CD8-positive, alpha-beta memory T cell (primary cell): ENCODE measurements around the gene ELOVL5. TPM values are rescaled to one million over a fixed set of nuclear protein-coding genes. Genes with fewer than 3 reads are reported as not detected.

Source experiments
- CTCF ChIA-PET: fragments of 350-600 bp; sonication (Branson Sonifier 250); formaldehyde crosslinking; loops from one replicate; lab custom pipeline; 2021; ENCODE audit warnings: antibody characterized with exemption; lab: Charles Lee
- POLR2A ChIA-PET: fragments of 350-600 bp; sonication (Branson Sonifier 250); formaldehyde crosslinking; loops from one replicate; lab custom pipeline; 2021; ENCODE audit warnings: antibody characterized with exemption; lab: Charles Lee
- DNase-seq, 5 donors: peaks; one replicate each; pipeline versions ENCODE4 v3.0.0 to v3.0.0-alpha.2; 2020 to 2022; ENCODE audit warnings: mixed read lengths in 1 of 5
- H3K27ac ChIP-seq: one replicate; pipeline ENCODE4 v1.7.0; 2013; ENCODE audit warnings: low read depth, mild to moderate bottlenecking, low read length, moderate library complexity
- H3K27me3 ChIP-seq: 2 replicates; pipeline ENCODE4 v1.7.0; 2013; ENCODE audit warnings: low read length, mild to moderate bottlenecking; ENCODE audit not compliant: insufficient read depth, poor library complexity, severe bottlenecking
- H3K36me3 ChIP-seq: 2 replicates; pipeline ENCODE4 v1.7.0; 2013; ENCODE audit warnings: mild to moderate bottlenecking, low read length, moderate library complexity; ENCODE audit not compliant: insufficient read depth
- H3K4me1 ChIP-seq: 2 replicates; pipeline ENCODE4 v1.7.0; 2013; ENCODE audit warnings: mild to moderate bottlenecking, low read length, moderate library complexity; ENCODE audit not compliant: insufficient read depth
- H3K4me3 ChIP-seq: 2 replicates; pipeline ENCODE4 v1.7.0; 2013; ENCODE audit warnings: mild to moderate bottlenecking, low read length
- H3K9me3 ChIP-seq: 2 replicates; pipeline ENCODE4 v1.7.0; 2013; ENCODE audit warnings: mild to moderate bottlenecking, low read length
- H3K27ac Mint-ChIP-seq, 8 donors: one replicate each; pipeline ENCODE4 v1.8.0; 2020 to 2021; ENCODE audit warnings: mixed read lengths in 8 of 8, mild to moderate bottlenecking in 6 of 8, inconsistent platforms in 3 of 8, moderate library complexity in 3 of 8
- H3K27me3 Mint-ChIP-seq, 2 donors: one replicate each; pipeline ENCODE4 v1.8.0; 2020 to 2021; ENCODE audit warnings: mixed read lengths in 2 of 2, mild to moderate bottlenecking in 1 of 2, moderate library complexity in 1 of 2
- H3K36me3 Mint-ChIP-seq, 3 donors: one replicate each; pipeline ENCODE4 v1.8.0; 2020 to 2021; ENCODE audit warnings: mixed read lengths in 3 of 3, inconsistent platforms in 1 of 3, mild to moderate bottlenecking in 1 of 3
- H3K4me1 Mint-ChIP-seq, 3 donors: one replicate each; pipeline ENCODE4 v1.8.0; 2020 to 2021; ENCODE audit warnings: mixed read lengths in 3 of 3, inconsistent platforms in 1 of 3, mild to moderate bottlenecking in 1 of 3
- H3K4me3 Mint-ChIP-seq, 7 donors: one replicate each; pipeline ENCODE4 v1.8.0; 2020 to 2021; ENCODE audit warnings: mixed read lengths in 7 of 7, mild to moderate bottlenecking in 6 of 7, moderate library complexity in 4 of 7, inconsistent platforms in 2 of 7
- H3K9me3 Mint-ChIP-seq, 5 donors: one replicate each; pipeline ENCODE4 v1.8.0; 2020 to 2022; ENCODE audit warnings: mixed read lengths in 5 of 5, mild to moderate bottlenecking in 3 of 5, moderate library complexity in 2 of 5, inconsistent platforms in 1 of 5
- polyA plus RNA-seq: library from polyadenylated mRNA; unstranded; fragments of 300-500 nt; fragmentation: Illumina TruSeq; gene quantifications from one replicate; pipeline ENCODE4 v1.2.3, GENCODE V29; 2021
- total RNA-seq, 2 experiments: library from RNA; stranded (reverse); gene quantifications; one replicate each; pipeline ENCODE4 v1.2.3, GENCODE V29; 2021

Gene ELOVL5
- total and polyA plus RNA-seq, 3 experiments from 2014 or later = 96.9 to 124 (median 117) TPM

DNA sequence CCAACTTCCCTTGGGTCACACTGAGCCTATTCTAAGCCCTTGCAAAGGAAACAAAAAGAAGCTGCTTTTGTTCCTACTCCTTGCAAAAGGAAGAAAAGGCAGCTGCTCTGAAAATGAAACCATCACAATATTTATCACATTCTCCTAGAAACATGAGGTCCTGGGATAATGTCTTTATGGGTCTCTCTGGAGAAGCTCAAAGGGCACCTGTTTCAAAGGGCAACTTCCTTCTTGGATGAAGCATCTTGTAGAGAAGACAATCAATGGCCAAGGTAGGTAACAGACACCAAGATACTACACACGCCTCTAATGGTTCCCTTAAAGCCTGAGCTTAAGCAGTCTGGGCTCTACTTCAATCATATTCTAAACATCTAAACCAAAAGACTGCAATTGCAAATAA, 10.4 kb downstream of the ELOVL5 start:
- Mint-ChIP-seq H3K27me3 (no peaks in the 10 kb centered on the region), H3K4me3 (peak overlapping the region in 5 of 7 donors; percentile 25 to 89 (median 31)), H3K4me1 (peaks cover 90 to 98% (median 96%) of the 10 kb centered on the region in 3 donors), H3K9me3 (no peaks in the 10 kb centered on the region), H3K36me3 (peaks cover 0 to 22% (median 8%) of the 10 kb centered on the region in 3 donors), H3K27ac (peak overlapping the region; percentile 96 to 100 (median 99))
- Histone ChIP-seq H3K27me3 (no peaks in the 10 kb centered on the region), H3K4me1 (peaks cover 89% of the 10 kb centered on the region), H3K36me3 (peaks cover 3% of the 10 kb centered on the region), H3K4me3 (no peak overlapping the region), H3K27ac (no peak overlapping the region), H3K9me3 (no peaks in the 10 kb centered on the region)
- CTCF ChIA-PET = interaction anchor here (0.7 to 4.9 kb wide), 6 partner anchors 9 to 72 kb away, joined by 3 to 36 read pairs (median 3); partner anchors contain the start of gene ELOVL5
- no peak for DNase-seq
- POLR2A ChIA-PET = interaction anchor here (3.4 to 6.2 kb wide), 2 partner anchors 10 to 22 kb away, joined by 15 to 51 read pairs; partner anchors contain the start of gene ELOVL5

DNA sequence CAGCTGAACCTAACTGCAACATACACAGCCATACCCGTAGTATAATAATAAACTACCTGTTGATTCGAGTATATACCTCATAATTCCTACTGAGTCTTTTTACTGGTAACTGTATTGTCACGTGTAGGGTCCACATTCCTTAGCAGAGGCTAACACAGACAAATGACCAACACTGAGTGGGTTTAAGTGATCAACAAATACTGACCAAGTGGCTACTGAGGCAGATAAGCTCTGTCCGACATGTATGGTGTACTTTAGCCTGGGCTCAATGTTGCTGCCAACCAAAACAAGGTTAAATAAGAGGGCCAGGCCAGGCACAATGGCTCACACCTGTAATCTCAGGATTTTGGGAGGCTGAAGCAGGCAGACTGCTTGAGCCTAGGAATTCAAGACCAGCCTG, 12.7 kb downstream of the ELOVL5 start:
- CTCF ChIA-PET = interaction anchor here (1.2 to 4.9 kb wide), 3 partner anchors 12 to 33 kb away, joined by 3 to 36 read pairs (median 4); partner anchors contain the start of gene ELOVL5
- Mint-ChIP-seq H3K27ac (peak overlapping the region; percentile 96 to 100 (median 99)), H3K4me1 (peaks cover 90 to 98% (median 96%) of the 10 kb centered on the region in 3 donors), H3K9me3 (peaks cover 0 to 2% (median 0%) of the 10 kb centered on the region in 5 donors), H3K36me3 (peaks cover 0 to 25% (median 7%) of the 10 kb centered on the region in 3 donors), H3K4me3 (peak overlapping the region; percentile 83 to 95 (median 89)), H3K27me3 (no peaks in the 10 kb centered on the region)
- Histone ChIP-seq H3K27me3 (no peaks in the 10 kb centered on the region), H3K4me3 (peak overlapping the region; percentile 59), H3K27ac (peak overlapping the region; percentile 84), H3K36me3 (no peaks in the 10 kb centered on the region), H3K4me1 (peaks cover 88% of the 10 kb centered on the region), H3K9me3 (no peaks in the 10 kb centered on the region)
- POLR2A ChIA-PET = interaction anchor here (2.0 to 6.2 kb wide), 3 partner anchors 9 to 24 kb away, joined by 6 to 51 read pairs (median 15); partner anchors contain the start of gene ELOVL5
- DNase-seq = no peak

DNA sequence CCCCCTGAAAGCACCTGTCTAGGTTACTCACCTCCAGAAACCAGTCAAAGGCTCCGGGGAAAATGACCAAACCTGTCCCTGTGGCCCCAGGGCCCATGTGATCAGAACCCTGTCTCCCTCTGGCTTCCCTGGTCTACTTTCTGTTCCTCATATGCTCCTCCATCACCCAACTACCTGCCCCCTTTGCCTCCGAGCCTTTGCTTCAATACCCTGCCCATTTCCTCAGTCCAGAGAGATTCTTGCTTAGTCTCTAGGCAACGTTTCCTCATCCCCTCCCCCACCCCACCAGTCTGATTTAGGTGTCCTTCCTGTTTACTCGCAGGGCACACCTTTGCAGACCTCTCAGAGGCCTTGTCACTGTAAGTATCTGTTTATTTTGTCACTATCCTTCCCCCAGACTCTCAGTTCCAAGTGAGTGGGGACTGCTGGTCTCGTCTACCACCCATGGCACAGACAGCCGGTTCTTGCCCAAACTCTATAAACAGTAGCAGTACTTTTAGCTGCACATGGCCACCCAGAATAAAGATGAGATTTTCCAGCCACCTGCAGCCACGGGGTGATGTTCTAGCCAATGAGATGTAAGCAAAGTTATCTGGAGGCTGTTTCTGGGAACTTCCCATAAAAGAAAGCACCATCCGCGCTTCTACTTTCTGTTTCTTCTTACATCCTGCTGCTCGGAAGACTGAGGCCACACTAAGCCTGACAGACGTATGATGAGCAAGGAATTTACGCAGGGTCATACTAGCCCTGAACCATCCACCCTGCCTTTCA, 13.3 kb downstream of the ELOVL5 start:
- Mint-ChIP-seq H3K36me3 (peaks cover 0 to 24% (median 7%) of the 10 kb centered on the region in 3 donors), H3K9me3 (peaks cover 0 to 2% (median 0%) of the 10 kb centered on the region in 5 donors), H3K27me3 (no peaks in the 10 kb centered on the region), H3K4me3 (peak overlapping the region; percentile 83 to 95 (median 89)), H3K4me1 (peaks cover 90 to 98% (median 96%) of the 10 kb centered on the region in 3 donors), H3K27ac (peak overlapping the region; percentile 96 to 100 (median 99))
- Histone ChIP-seq H3K9me3 (no peaks in the 10 kb centered on the region), H3K4me3 (peak overlapping the region; percentile 59), H3K36me3 (no peaks in the 10 kb centered on the region), H3K27ac (peak overlapping the region; percentile 84), H3K27me3 (no peaks in the 10 kb centered on the region), H3K4me1 (peaks cover 87% of the 10 kb centered on the region)
- DNase-seq = peak; percentile 53 to 87 (median 74)
- POLR2A ChIA-PET = interaction anchor here (2.0 to 6.2 kb wide), 3 partner anchors 9 to 25 kb away, joined by 6 to 51 read pairs (median 15); partner anchors contain the start of gene ELOVL5
- CTCF ChIA-PET = interaction anchor here (1.0 to 4.9 kb wide), 3 partner anchors 12 to 59 kb away, joined by 3 to 36 read pairs (median 4); partner anchors contain the start of gene ELOVL5

DNA sequence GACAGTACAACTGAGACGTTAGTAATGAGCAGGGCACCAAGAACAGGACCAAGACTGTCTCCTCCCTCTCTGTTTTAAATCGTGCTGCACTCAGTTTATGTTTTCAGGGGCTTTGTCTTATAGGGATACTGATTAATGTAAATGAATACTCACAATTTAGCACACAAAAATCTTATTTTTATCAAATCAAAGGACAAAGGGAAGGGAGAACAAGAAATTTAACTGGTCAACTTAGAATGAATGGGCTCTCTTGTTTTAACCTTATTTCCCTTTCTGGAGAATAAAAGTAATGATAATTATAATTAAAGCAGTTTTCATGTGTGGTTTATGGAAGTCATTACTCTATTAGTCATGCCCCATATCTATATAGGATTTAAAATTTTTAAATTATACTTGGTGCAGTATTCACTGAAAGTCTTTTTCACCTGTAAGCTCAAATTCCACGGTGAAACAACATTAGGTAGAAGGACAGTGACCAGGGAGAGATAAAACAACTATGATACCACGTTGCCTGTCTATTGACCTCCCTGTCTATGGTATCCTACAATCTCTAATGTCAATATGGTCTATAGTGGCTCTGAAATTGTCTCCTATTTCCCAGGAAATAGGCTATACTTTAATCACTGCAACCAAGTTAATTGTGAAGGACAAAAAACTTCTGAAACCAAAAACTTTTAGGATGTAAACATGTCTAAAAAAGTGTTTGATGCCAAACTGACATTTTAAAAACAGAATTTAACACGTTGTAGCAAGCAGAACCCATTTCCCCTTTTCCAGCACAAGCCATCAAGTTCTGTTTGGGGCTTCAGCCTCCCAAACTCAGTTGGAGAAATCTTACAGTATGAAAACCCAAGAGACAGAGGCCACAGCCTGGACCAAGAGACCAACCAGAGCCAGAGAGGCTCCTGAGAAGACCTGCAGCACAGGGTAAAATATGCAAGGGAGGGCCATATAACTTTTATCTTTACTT, 15.0 kb downstream of the ELOVL5 start:
- H3K36me3 ChIP-seq = no peaks in the 10 kb centered on the region
- Mint-ChIP-seq H3K4me3 (peak overlapping the region; percentile 52 to 87 (median 79)), H3K27me3 (no peaks in the 10 kb centered on the region), H3K4me1 (peaks cover 86 to 93% (median 86%) of the 10 kb centered on the region in 3 donors), H3K36me3 (peaks cover 0 to 25% (median 7%) of the 10 kb centered on the region in 3 donors), H3K27ac (peak overlapping the region; percentile 88 to 100 (median 99)), H3K9me3 (peaks cover 0 to 2% (median 0%) of the 10 kb centered on the region in 5 donors)
- H3K27ac ChIP-seq = peak overlapping the region; percentile 2
- ChIA-PET CTCF (no interaction called here), POLR2A (no interaction called here)
- DNase-seq = no peak
- peaks cover 77% of the 10 kb centered on the region for H3K4me1 ChIP-seq
- H3K27me3 ChIP-seq = no peaks in the 10 kb centered on the region
- H3K9me3 ChIP-seq = no peaks in the 10 kb centered on the region
- peak overlapping the region; percentile 7 for H3K4me3 ChIP-seq

DNA sequence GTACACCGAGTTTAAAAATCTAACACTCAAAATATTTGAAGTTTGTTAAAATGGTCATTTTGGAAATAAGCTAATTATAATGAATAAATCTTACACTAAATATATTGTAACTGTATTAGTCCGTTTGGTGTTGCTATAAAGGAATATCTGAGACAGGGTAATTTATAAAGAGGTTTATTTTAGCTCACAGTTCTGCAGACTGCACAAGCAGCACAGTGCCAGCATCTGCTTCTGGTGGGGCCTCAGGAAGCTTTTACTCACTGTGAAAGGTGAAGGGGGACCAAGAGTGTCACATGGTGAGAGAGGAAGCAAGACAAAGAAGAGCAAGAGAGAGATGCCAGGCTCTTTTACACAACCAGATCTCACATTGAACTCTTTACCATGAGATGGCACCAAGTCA, 17.1 kb downstream of the ELOVL5 start:
- H3K4me1 ChIP-seq = peaks cover 77% of the 10 kb centered on the region
- H3K9me3 ChIP-seq = no peaks in the 10 kb centered on the region
- H3K4me3 Mint-ChIP-seq = peak overlapping the region in 6 of 7 donors; percentile 6 to 68 (median 60)
- CTCF ChIA-PET = interaction anchor here (2.2 kb wide), 1 partner anchor 9 kb away, joined by 10 read pairs; no protein-coding TSS in a partner anchor
- H3K27ac ChIP-seq = no peak overlapping the region
- no peaks in the 10 kb centered on the region for H3K36me3 ChIP-seq
- POLR2A ChIA-PET = no interaction called here
- no peaks in the 10 kb centered on the region for H3K27me3 ChIP-seq
- peaks cover 0 to 2% (median 0%) of the 10 kb centered on the region in 5 donors for H3K9me3 Mint-ChIP-seq
- peak overlapping the region; percentile 88 to 100 (median 99) for H3K27ac Mint-ChIP-seq
- peaks cover 0 to 28% (median 11%) of the 10 kb centered on the region in 3 donors for H3K36me3 Mint-ChIP-seq
- no peaks in the 10 kb centered on the region for H3K27me3 Mint-ChIP-seq
- peaks cover 86 to 93% (median 86%) of the 10 kb centered on the region in 3 donors for H3K4me1 Mint-ChIP-seq
- H3K4me3 ChIP-seq = no peak overlapping the region
- DNase-seq = no peak

DNA sequence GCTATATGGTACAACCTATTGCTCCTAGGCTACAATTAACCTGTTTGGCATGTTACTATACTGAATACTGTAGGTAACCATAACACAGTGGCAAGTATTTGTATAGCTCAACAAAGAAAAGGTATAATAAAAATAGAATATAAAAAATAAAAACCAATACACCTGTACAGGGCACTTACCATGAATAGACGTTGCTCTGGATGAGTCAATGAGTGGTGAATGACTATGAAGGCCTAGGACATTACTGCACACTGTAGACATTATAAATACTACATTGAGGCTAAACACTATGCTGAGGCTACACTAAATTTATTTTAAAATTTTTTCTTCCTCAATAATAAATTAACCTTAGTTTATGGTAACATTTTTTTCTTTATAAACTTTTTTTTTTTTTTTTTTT, 18.6 kb downstream of the ELOVL5 start:
- peaks cover 0 to 26% (median 15%) of the 10 kb centered on the region in 3 donors for H3K36me3 Mint-ChIP-seq
- POLR2A ChIA-PET = interaction anchor here (1.3 kb wide), 1 partner anchor 18 kb away, joined by 5 read pairs; no protein-coding TSS in a partner anchor

DNA sequence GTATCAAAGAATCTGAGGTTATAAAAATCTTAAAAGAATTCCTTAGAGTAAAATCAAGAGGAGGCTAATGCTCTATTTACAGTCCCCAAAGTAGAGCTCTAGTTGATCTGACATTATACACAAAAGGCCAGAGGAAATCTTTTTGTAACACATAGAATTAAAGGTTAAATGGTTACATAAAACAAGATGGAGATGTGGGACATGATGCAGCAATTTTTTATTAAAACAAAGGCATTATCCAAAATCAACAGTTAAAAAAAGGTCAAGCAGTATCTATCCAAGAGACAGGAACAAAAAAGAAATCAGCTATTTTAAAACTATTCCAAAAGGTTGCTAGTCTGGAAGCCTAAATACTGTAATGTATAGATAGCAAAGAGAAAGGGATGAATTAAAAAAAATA, 20.4 kb downstream of the ELOVL5 start:
- ChIA-PET CTCF (interaction anchor here (0.8 to 1.3 kb wide), 3 partner anchors 13 to 17 kb away, joined by 3 read pairs; no protein-coding TSS in a partner anchor), POLR2A (interaction anchor here (0.8 to 1.0 kb wide), 2 partner anchors 16 to 19 kb away, joined by 3 read pairs; no protein-coding TSS in a partner anchor)
- Histone ChIP-seq H3K4me3 (no peak overlapping the region), H3K9me3 (no peaks in the 10 kb centered on the region), H3K27me3 (no peaks in the 10 kb centered on the region), H3K36me3 (no peaks in the 10 kb centered on the region), H3K27ac (no peak overlapping the region), H3K4me1 (peaks cover 58% of the 10 kb centered on the region)
- Mint-ChIP-seq H3K36me3 (peaks cover 0 to 31% (median 13%) of the 10 kb centered on the region in 3 donors), H3K4me3 (no peak overlapping the region), H3K27me3 (peaks cover 0 to 1% of the 10 kb centered on the region in 2 donors), H3K4me1 (peaks cover 75 to 85% (median 81%) of the 10 kb centered on the region in 3 donors), H3K27ac (peak overlapping the region in 5 of 8 donors; percentile 10 to 77 (median 52)), H3K9me3 (peaks cover 0 to 2% (median 0%) of the 10 kb centered on the region in 5 donors)
- no peak for DNase-seq

More for the DNA sequence above, 18.6 kb downstream of the ELOVL5 start:
- peaks cover 86 to 93% (median 86%) of the 10 kb centered on the region in 3 donors for H3K4me1 Mint-ChIP-seq
- H3K9me3 ChIP-seq = no peaks in the 10 kb centered on the region
- H3K4me3 ChIP-seq = no peak overlapping the region
- CTCF ChIA-PET = interaction anchor here (0.7 to 2.2 kb wide), 5 partner anchors 8 to 36 kb away, joined by 3 to 10 read pairs (median 3); no protein-coding TSS in a partner anchor
- H3K27me3 Mint-ChIP-seq = no peaks in the 10 kb centered on the region
- peaks cover 72% of the 10 kb centered on the region for H3K4me1 ChIP-seq
- H3K27ac Mint-ChIP-seq = peak overlapping the region in 1 of 8 donors; percentile 9
- H3K27me3 ChIP-seq = no peaks in the 10 kb centered on the region
- DNase-seq = no peak
- H3K36me3 ChIP-seq = no peaks in the 10 kb centered on the region
- H3K9me3 Mint-ChIP-seq = peaks cover 0 to 2% (median 0%) of the 10 kb centered on the region in 5 donors
- no peak overlapping the region for H3K4me3 Mint-ChIP-seq
- no peak overlapping the region for H3K27ac ChIP-seq
